H1 (cell line): Measurements from ENCODE around the gene IQCK. TPM values are rescaled to one million over a fixed set of nuclear protein-coding genes. Genes with fewer than 3 reads are reported as not detected.

ENCODE experiments used
- CTCF ChIA-PET: fragments of 300-600 bp; sonication (Branson Sonifier 250); formaldehyde crosslinking; loops from one replicate; lab custom pipeline; 2021; ENCODE audit not compliant: partially characterized antibody; lab: Charles Lee
- POLR2A ChIA-PET: fragments of 300-600 bp; sonication (Branson Sonifier 250); formaldehyde crosslinking; loops from one replicate; lab custom pipeline; 2021; ENCODE audit warnings: inconsistent platforms; ENCODE audit not compliant: partially characterized antibody; lab: Charles Lee
- DNase-seq, 2 experiments: peaks; one replicate each; pipeline versions ENCODE4 v3.0.0 to v3.0.0-alpha.2; 2010 to 2022; ENCODE audit warnings: low spot score in 2 of 2, low read depth in 1 of 2, mixed read lengths in 1 of 2
- FAIRE-seq: peaks from 2 replicates; lab custom pipeline; 2011; peaks lifted over from hg19 to GRCh38; lab: Jason Lieb, UNC
- H2AFZ ChIP-seq: 2 replicates; pipeline ENCODE4 v1.8.1; 2012; ENCODE audit warnings: low read length, inconsistent platforms
- H2AK5ac ChIP-seq: 2 replicates; pipeline ENCODE4 v1.6.1; 2013; ENCODE audit warnings: low read depth, low read length
- H2BK120ac ChIP-seq: replicated peaks from 2 replicates; pipeline ENCODE3; 2013; ENCODE audit warnings: low read depth, low read length, inconsistent platforms
- H2BK12ac ChIP-seq: 2 replicates; pipeline ENCODE4 v1.6.1; 2013; ENCODE audit warnings: low read depth, low read length
- H2BK15ac ChIP-seq: 2 replicates; pipeline ENCODE4 v1.6.1; 2013; ENCODE audit warnings: low read length
- H2BK20ac ChIP-seq: 2 replicates; pipeline ENCODE4 v1.6.1; 2013; ENCODE audit warnings: low read length
- H2BK5ac ChIP-seq: 2 replicates; pipeline ENCODE4 v1.6.1; 2013; ENCODE audit warnings: low read depth, low read length
- H3K14ac ChIP-seq: 2 replicates; pipeline ENCODE4 v1.6.1; 2013; ENCODE audit warnings: inconsistent platforms; ENCODE audit not compliant: insufficient read length
- H3K18ac ChIP-seq: 2 replicates; pipeline ENCODE4 v1.6.1; 2013; ENCODE audit warnings: low read length; ENCODE audit errors: extremely low read depth
- H3K23ac ChIP-seq: 2 replicates; pipeline ENCODE4 v1.6.1; 2013; ENCODE audit warnings: inconsistent platforms; ENCODE audit not compliant: insufficient read length
- H3K23me2 ChIP-seq: 2 replicates; pipeline ENCODE4 v1.6.1; 2013; ENCODE audit warnings: low read depth, low read length
- H3K27ac ChIP-seq: 2 replicates; pipeline ENCODE4 v1.6.1; 2011; ENCODE audit warnings: low read depth, low read length, inconsistent platforms
- H3K27me3 ChIP-seq, 4 experiments: replicated peaks in 1 of 4; 1 replicate in 1 of 4; 2 replicates in 3 of 4; pipeline versions ENCODE4 v1.6.1 to v1.8.1; 2011 to 2013; ENCODE audit warnings: low read length in 3 of 4, mild to moderate bottlenecking in 3 of 4, inconsistent platforms in 2 of 4, mixed read lengths in 2 of 4, moderate library complexity in 1 of 4; ENCODE audit not compliant: control insufficient read depth in 3 of 4, insufficient read depth in 3 of 4; ENCODE audit errors: extremely low read depth in 1 of 4
- H3K36me3 ChIP-seq, 4 experiments: 2 replicates each; pipeline versions ENCODE4 v1.6.1 to v1.8.1; 2011 to 2013; ENCODE audit warnings: mild to moderate bottlenecking in 4 of 4, low read length in 3 of 4, moderate library complexity in 2 of 4, control low read depth in 1 of 4, inconsistent platforms in 1 of 4; ENCODE audit not compliant: insufficient read depth in 4 of 4, control insufficient read depth in 2 of 4
- H3K4ac ChIP-seq: replicated peaks from 2 replicates; pipeline ENCODE3; 2013; ENCODE audit warnings: low read length, low read depth, mixed read lengths, inconsistent platforms; ENCODE audit not compliant: insufficient read length
- H3K4me1 ChIP-seq, 4 experiments: replicated peaks in 1 of 4; 1 replicate in 1 of 4; 2 replicates in 3 of 4; pipeline versions ENCODE4 v1.6.1 to v1.8.1; 2011 to 2013; ENCODE audit warnings: low read length in 3 of 4, inconsistent platforms in 2 of 4, mixed read lengths in 1 of 4; ENCODE audit not compliant: insufficient read depth in 4 of 4, control insufficient read depth in 3 of 4
- H3K4me2 ChIP-seq, 2 experiments: 2 replicates each; pipeline versions ENCODE4 v1.6.1 to v1.8.1; 2011 to 2013; ENCODE audit warnings: low read depth in 2 of 2, low read length in 2 of 2, control low read depth in 1 of 2, inconsistent platforms in 1 of 2, mild to moderate bottlenecking in 1 of 2; ENCODE audit not compliant: insufficient read depth in 1 of 2
- H3K4me3 ChIP-seq, 4 experiments: fragments of 200-600, 300-600 bp in 1 of 4; sonication (generic), shearing (Covaris generic), sonication (Bioruptor Twin) in 1 of 4; 2 replicates each; pipeline versions ENCODE4 v1.5.1 to v1.8.1; 2011 to 2016; ENCODE audit warnings: low read length in 4 of 4, low read depth in 3 of 4, control low read depth in 2 of 4, inconsistent platforms in 2 of 4, mild to moderate bottlenecking in 2 of 4, mixed read lengths in 1 of 4, moderate library complexity in 1 of 4; ENCODE audit not compliant: insufficient read depth in 2 of 4; ENCODE audit errors: extremely low read depth in 1 of 4
- H3K56ac ChIP-seq: replicated peaks from 2 replicates; pipeline ENCODE3; 2013; ENCODE audit warnings: low read depth, mild to moderate bottlenecking, mixed read lengths, low read length, inconsistent platforms; ENCODE audit not compliant: insufficient read length
- H3K79me1 ChIP-seq: 2 replicates; pipeline ENCODE4 v1.6.1; 2013; ENCODE audit warnings: low read depth, low read length, control low read depth
- H3K79me2 ChIP-seq, 2 experiments: 2 replicates each; pipeline versions ENCODE4 v1.6.1 to v1.8.1; 2012 to 2013; ENCODE audit warnings: low read length in 2 of 2, mild to moderate bottlenecking in 2 of 2, inconsistent platforms in 1 of 2; ENCODE audit not compliant: insufficient read depth in 2 of 2, control insufficient read depth in 1 of 2
- H3K9ac ChIP-seq, 4 experiments: replicated peaks in 1 of 4; 1 replicate in 1 of 4; 2 replicates in 3 of 4; pipeline versions ENCODE4 v1.6.1 to v1.8.1; 2011 to 2013; ENCODE audit warnings: low read depth in 3 of 4, low read length in 3 of 4, control low read depth in 2 of 4, mild to moderate bottlenecking in 2 of 4, moderate library complexity in 2 of 4, inconsistent platforms in 1 of 4; ENCODE audit errors: extremely low read depth in 1 of 4
- H3K9me3 ChIP-seq, 2 experiments: 2 replicates each; pipeline versions ENCODE4 v1.6.1 to v1.8.1; 2012 to 2013; ENCODE audit warnings: mild to moderate bottlenecking in 2 of 2, moderate library complexity in 2 of 2, control low read depth in 1 of 2, inconsistent platforms in 1 of 2, low read depth in 1 of 2, low read length in 1 of 2, mixed read lengths in 1 of 2; ENCODE audit not compliant: insufficient read depth in 2 of 2
- H4K20me1 ChIP-seq, 2 experiments: replicated peaks in 1 of 2; 2 replicates each; pipeline versions ENCODE3 to v1.8.1; 2011 to 2013; ENCODE audit warnings: inconsistent platforms in 2 of 2, low read length in 2 of 2, mild to moderate bottlenecking in 1 of 2; ENCODE audit not compliant: insufficient read depth in 2 of 2, control insufficient read depth in 1 of 2
- H4K5ac ChIP-seq: 2 replicates; pipeline ENCODE4 v1.6.1; 2013; ENCODE audit warnings: low read length, low read depth, mixed read lengths, inconsistent platforms; ENCODE audit not compliant: insufficient read length
- H4K8ac ChIP-seq: 2 replicates; pipeline ENCODE4 v1.8.0; 2013; ENCODE audit warnings: mild to moderate bottlenecking, moderate library complexity, low read length, inconsistent platforms; ENCODE audit not compliant: insufficient read depth; ENCODE audit errors: extremely low read depth
- H4K91ac ChIP-seq: replicated peaks from 2 replicates; pipeline ENCODE3; 2013; ENCODE audit warnings: low read length, mixed read lengths, inconsistent platforms; ENCODE audit not compliant: insufficient read length
- CEBPB ChIP-seq: IDR thresholded peaks from 2 replicates; pipeline ENCODE4 v1.6.1; 2012; ENCODE audit warnings: low read depth, low read length
- KDM4A ChIP-seq: IDR thresholded peaks from one replicate; pipeline ENCODE4 v1.7.1; 2012; ENCODE audit warnings: low read depth, mild to moderate bottlenecking, moderate library complexity, low read length, inconsistent platforms; ENCODE audit not compliant: severe bottlenecking
- RNF2 ChIP-seq: fragments of 200-900, 300-1000 bp; sonication (generic); IDR thresholded peaks from 2 replicates; pipeline ENCODE4 v1.7.1; 2016; ENCODE audit warnings: borderline replicate concordance, low read depth, mild to moderate bottlenecking, antibody characterized with exemption, low read length; ENCODE audit not compliant: poor library complexity, severe bottlenecking; ENCODE audit errors: missing control alignments
- SAP30 ChIP-seq: fragments of 300-600 bp; sonication (generic); IDR thresholded peaks from 2 replicates; pipeline ENCODE4 v1.7.1; 2012; ENCODE audit warnings: low read length, moderate library complexity, mild to moderate bottlenecking, inconsistent platforms; ENCODE audit not compliant: insufficient read depth, insufficient replicate concordance
- SIN3A ChIP-seq, 2 experiments: IDR thresholded peaks in 1 of 2; conservative IDR thresholded peaks in 1 of 2; 2 replicates each; pipeline ENCODE4 v1.6.1; 2011 to 2012; ENCODE audit warnings: low read length in 2 of 2, improper control_type of control experiment in 1 of 2, low read depth in 1 of 2, mild to moderate bottlenecking in 1 of 2
- SUZ12 ChIP-seq: fragments of 200-600 bp; sonication (generic); IDR thresholded peaks from 2 replicates; pipeline ENCODE4 v1.6.1; 2012; ENCODE audit warnings: mild to moderate bottlenecking, inconsistent platforms, low read length, moderate library complexity, mixed read lengths
- TCF12 ChIP-seq: IDR thresholded peaks from 2 replicates; pipeline ENCODE4 v1.6.1; 2011; ENCODE audit warnings: low read depth, mild to moderate bottlenecking, low read length
- TEAD4 ChIP-seq: IDR thresholded peaks from 2 replicates; pipeline ENCODE4 v1.6.1; 2012; ENCODE audit warnings: low read depth, low read length, inconsistent platforms, mixed read lengths
- WGBS, 2 experiments: shearing (Covaris generic) in 1 of 2; methylation state at CpG; one replicate each; pipeline versions ENCODE4 v1.1.6 to v1.1.7; 2013 to 2015; ENCODE audit warnings: low lambda C conversion rate in 2 of 2, mixed read lengths in 2 of 2, inconsistent platforms in 1 of 2, low coverage in 1 of 2, missing lambda C conversion rate in 1 of 2; ENCODE audit not compliant: insufficient replicate concordance in 2 of 2, insufficient coverage in 1 of 2, insufficient read length in 1 of 2; ENCODE audit errors: extremely low coverage in 1 of 2, missing lambda C conversion rate in 1 of 2; 5-methylcytosine and 5-hydroxymethylcytosine counted together
- polyA plus RNA-seq, 7 experiments: library from polyadenylated mRNA; depleted of rRNA in 3 of 7; stranded (reverse) in 5 of 7; unstranded in 2 of 7; fragments of >200 nt in 5 of 7; fragments of 200-250 nt in 2 of 7; gene quantifications; 1 replicate in 5 of 7; 2 replicates in 1 of 7; 4 replicates in 1 of 7; pipeline versions ENCODE4 v1.2.1 to v1.2.3, GENCODE V29; 2011 to 2013; ENCODE audit warnings: missing spikeins in 2 of 7, mixed read lengths in 2 of 7
- total RNA-seq: library from RNA; stranded (reverse); fragmentation: NEBNext Ultra II Directional; extraction: Animal tissue kit (Norgen Biotek cat#: 25700); gene quantifications from 2 replicates; pipeline ENCODE4 v1.2.1, GENCODE V29; 2021

The IQCK gene
- total and polyA plus RNA-seq, 2 of the 8 experiments (the other 6 are each of a cell fraction or from before 2014, with no cell fraction given), result 6.2 to 9.3 TPM

GRCh38 chr16:19883296-19883965 lies 165.4 kb downstream of the IQCK start:
- peak overlapping the region; percentile 25 for H2BK120ac ChIP-seq
- peak overlapping the region; percentile 69 for H4K91ac ChIP-seq
- H2BK5ac ChIP-seq, result peak overlapping the region; percentile 90; the same call in 1 of the 2 replicates
- no peak overlapping the region for H3K14ac ChIP-seq
- peak overlapping the region; percentile 87 for H3K18ac ChIP-seq
- no peak overlapping the region for H2BK20ac ChIP-seq
- H3K79me1 ChIP-seq, result peaks cover 15% of the 10 kb centered on the region
- H4K8ac ChIP-seq, result peak overlapping the region; percentile 28
- no peak overlapping the region for H2AFZ ChIP-seq
- DNase-seq (peak in 1 of 2 experiments; percentile 71), FAIRE-seq (peak; percentile 68)
- H3K36me3 ChIP-seq, result peaks cover 0 to 19% (median 2%) of the 10 kb centered on the region in 4 experiments; a peak in 2 of 8 replicates
- no peak overlapping the region for H2AK5ac ChIP-seq
- peak overlapping the region; percentile 59 to 83 (median 74) for H3K4me3 ChIP-seq
- no peaks in the 10 kb centered on the region for H3K9me3 ChIP-seq
- ChIA-PET CTCF (interaction anchor here (0.9 to 1.7 kb wide), 8 partner anchors 19 to 285 kb away, joined by 3 to 14 read pairs (median 4); partner anchors contain the start of genes IQCK and KNOP1), POLR2A (interaction anchor here (0.9 to 3.5 kb wide), 16 partner anchors 12 to 328 kb away, joined by 3 to 28 read pairs (median 4); partner anchors contain the start of genes IQCK, KNOP1 and VPS35L)
- no peak overlapping the region for H2BK15ac ChIP-seq
- H3K4ac ChIP-seq, result peak overlapping the region; percentile 86
- peak overlapping the region in 3 of 4 experiments; percentile 46 to 61 (median 51); a peak in 6 of 7 replicates for H3K9ac ChIP-seq
- no peak overlapping the region for H3K27ac ChIP-seq
- no peak overlapping the region for H3K23ac ChIP-seq
- H4K5ac ChIP-seq, result peak overlapping the region; percentile 13
- 0 out of 2 replicates have a peak overlapping the region, but pooled peaks have one; percentile 82 for H2BK12ac ChIP-seq
- H3K23me2 ChIP-seq, result peaks cover 15% of the 10 kb centered on the region; the same call in 1 of the 2 replicates
- peaks cover 7 to 53% of the 10 kb centered on the region in 2 experiments for H3K79me2 ChIP-seq
- peaks cover 2 to 4% of the 10 kb centered on the region in 2 experiments for H4K20me1 ChIP-seq
- peaks cover 5 to 36% (median 25%) of the 10 kb centered on the region in 4 experiments for H3K4me1 ChIP-seq
- peak overlapping the region; percentile 89 to 97 for H3K4me2 ChIP-seq
- H3K56ac ChIP-seq, result peak overlapping the region; percentile 20
- WGBS, 2 experiments, result 0% methylated on average over 35 of the region's 35 CpGs; no CpG with 5 or more reads in 1 of the 2 experiments
- peaks cover 0 to 11% (median 7%) of the 10 kb centered on the region in 4 experiments; a peak in 5 of 7 replicates for H3K27me3 ChIP-seq
- TF ChIP-seq RNF2, result no peak
- TF ChIP-seq CEBPB, result no peak
- TF ChIP-seq TEAD4, result no peak
- TF ChIP-seq KDM4A, result peak; percentile 48
- no peak for TF ChIP-seq TCF12
- TF ChIP-seq SUZ12, result no peak
- TF ChIP-seq SAP30, result no peak
- peak; percentile 48 to 66; a peak in 2 of 4 replicates for TF ChIP-seq SIN3A (conservative IDR thresholded peaks at IDR 0.05 in 1 of 2, IDR thresholded peaks at IDR 0.05 in 1 of 2; ENCODE audit: low read depth in 1 of 2, low read length in 2 of 2)
